GM06990 (cell line): ENCODE results near the gene NUP160.

Experiments used
- DNase-seq: peaks from one replicate; pipeline ENCODE4 v3.0.0-alpha.2; 2011; ENCODE audit not compliant: insufficient read length; ENCODE audit errors: extremely low read depth
- H3K27me3 ChIP-seq: replicated peaks from 2 replicates; pipeline ENCODE4 v1.6.0; 2011; ENCODE audit warnings: low read length; ENCODE audit not compliant: control insufficient read depth, insufficient read depth
- H3K36me3 ChIP-seq: 2 replicates; pipeline ENCODE4 v1.5.1; 2011; ENCODE audit warnings: low read length; ENCODE audit not compliant: control insufficient read depth, insufficient read depth
- H3K4me3 ChIP-seq: replicated peaks from 2 replicates; pipeline ENCODE4 v1.5.1; 2011; ENCODE audit warnings: low read depth, mild to moderate bottlenecking, control low read depth, low read length
- CTCF ChIP-seq: IDR thresholded peaks from 2 replicates; pipeline ENCODE4 v1.5.1; 2011; ENCODE audit warnings: low read length, control low read depth, mild to moderate bottlenecking, inconsistent platforms; ENCODE audit not compliant: insufficient read depth, poor library complexity, severe bottlenecking

The NUP160 gene

GRCh38 chr11:47788181-47788580, 60.0 kb downstream of the NUP160 start:
- H3K4me3 ChIP-seq, result no peak overlapping the region
- TF ChIP-seq CTCF, result no peak
- no peaks in the 10 kb centered on the region for H3K27me3 ChIP-seq
- DNase-seq, result no peak
- peaks cover 6% of the 10 kb centered on the region for H3K36me3 ChIP-seq

- Histone ChIP-seq H3K36me3 (peaks cover 6% of the 10 kb centered on the region), H3K27me3 (no peaks in the 10 kb centered on the region), H3K4me3 (no peak overlapping the region)
- no peak for DNase-seq
- TF ChIP-seq CTCF, result no peak
Measured at GRCh38 chr11:47786373-47786772, 61.8 kb downstream of the NUP160 start.

GRCh38 chr11:47784785-47785381, 63.3 kb downstream of the NUP160 start:
- Histone ChIP-seq H3K4me3 (no peak overlapping the region), H3K36me3 (peaks cover 9% of the 10 kb centered on the region), H3K27me3 (no peaks in the 10 kb centered on the region)
- no peak for DNase-seq
- TF ChIP-seq CTCF, result no peak

- TF ChIP-seq CTCF, result no peak
- no peak for DNase-seq
- Histone ChIP-seq H3K4me3 (no peak overlapping the region), H3K36me3 (peaks cover 14% of the 10 kb centered on the region), H3K27me3 (no peaks in the 10 kb centered on the region)
Measured at GRCh38 chr11:47783087-47783610, 65.0 kb downstream of the NUP160 start.

GRCh38 chr11:47778878-47779483, 69.2 kb downstream of the NUP160 start:
- H3K27me3 ChIP-seq, result no peaks in the 10 kb centered on the region
- no peak for TF ChIP-seq CTCF
- no peak for DNase-seq
- H3K36me3 ChIP-seq, result peaks cover 18% of the 10 kb centered on the region
- no peak overlapping the region for H3K4me3 ChIP-seq
